ENCODE measurements around the gene FLII.
"Not testable (repeated sequence)": the region's sequence is repeated elsewhere in the genome, so short reads cannot be mapped to it uniquely, and the experiment has no call there.

The FLII gene

GRCh38 chr17:18216906-18217305, 41.6 kb downstream of the FLII start:
- H3K4me2 ChIP-seq (ENCODE audit: low read length, poor library complexity, severe bottlenecking); H3K9ac ChIP-seq (ENCODE audit: low read length); H3K14ac ChIP-seq (ENCODE audit: low read length in 2 of 2); H3K27ac ChIP-seq (ENCODE audit: low read length, poor library complexity, severe bottlenecking); H3K18ac ChIP-seq (ENCODE audit: low read depth in 1 of 2, low read length in 2 of 2); H2BK15ac ChIP-seq (ENCODE audit: low read depth, poor library complexity, severe bottlenecking); H4K8ac ChIP-seq (ENCODE audit: low read length); H3K4me3 ChIP-seq (ENCODE audit: insufficient read depth in 1 of 2, low read depth in 1 of 2, low read length in 2 of 2); H3K36me3 ChIP-seq (ENCODE audit: control insufficient read depth in 1 of 2, insufficient read depth in 2 of 2, low read depth in 1 of 2, low read length in 2 of 2); H2AFZ ChIP-seq (ENCODE audit: low read depth, low read length); H3K4ac ChIP-seq (ENCODE audit: low read depth in 1 of 2, low read length in 2 of 2); H3K79me1 ChIP-seq (replicated peaks; ENCODE audit: low read length, poor library complexity, severe bottlenecking); DNase-seq; H2BK5ac ChIP-seq (ENCODE audit: low read depth, low read length, poor library complexity, severe bottlenecking); H2AK5ac ChIP-seq (ENCODE audit: low read length, severe bottlenecking); H4K91ac ChIP-seq (ENCODE audit: low read length); H2BK120ac ChIP-seq (ENCODE audit: low read depth, low read length); H3K23ac ChIP-seq (ENCODE audit: low read length in 2 of 2); H2BK12ac ChIP-seq (ENCODE audit: low read length in 2 of 2); H3K9me3 ChIP-seq (ENCODE audit: control insufficient read depth, low read length); H3K27me3 ChIP-seq (ENCODE audit: control insufficient read depth in 1 of 2, insufficient read depth in 1 of 2, low read length in 2 of 2): not testable (repeated sequence)
- WGBS, result 84% methylated on average over 6 of the region's 11 CpGs
- H3K4me1 ChIP-seq (ENCODE audit: control insufficient read depth, insufficient read depth, low read depth, low read length), result peaks cover 18% of the 10 kb centered on the region

- no peak overlapping the region for H3K9ac ChIP-seq (ENCODE audit: low read length)
- H3K4me1 ChIP-seq (ENCODE audit: control insufficient read depth, insufficient read depth, low read depth, low read length), result peaks cover 5% of the 10 kb centered on the region
- H2BK15ac ChIP-seq (ENCODE audit: low read depth, poor library complexity, severe bottlenecking), result no peak overlapping the region
- peaks cover 9% of the 10 kb centered on the region for H3K79me1 ChIP-seq (replicated peaks; ENCODE audit: low read length, poor library complexity, severe bottlenecking)
- DNase-seq, result peak; percentile 12
- H2AFZ ChIP-seq (ENCODE audit: low read depth, low read length), result no peak overlapping the region
- no peak overlapping the region for H3K23ac ChIP-seq (ENCODE audit: low read length in 2 of 2)
- no peak overlapping the region for H3K14ac ChIP-seq (ENCODE audit: low read length in 2 of 2)
- H2BK12ac ChIP-seq (ENCODE audit: low read length in 2 of 2), result no peak overlapping the region
- no peaks in the 10 kb centered on the region for H3K27me3 ChIP-seq (ENCODE audit: control insufficient read depth in 1 of 2, insufficient read depth in 1 of 2, low read length in 2 of 2)
- H3K4me2 ChIP-seq (ENCODE audit: low read length, poor library complexity, severe bottlenecking), result no peak overlapping the region
- peaks cover 23 to 24% of the 10 kb centered on the region in 2 experiments for H3K36me3 ChIP-seq (ENCODE audit: control insufficient read depth in 1 of 2, insufficient read depth in 2 of 2, low read depth in 1 of 2, low read length in 2 of 2)
- no peak overlapping the region for H2BK5ac ChIP-seq (ENCODE audit: low read depth, low read length, poor library complexity, severe bottlenecking)
- H3K27ac ChIP-seq (ENCODE audit: low read length, poor library complexity, severe bottlenecking), result no peak overlapping the region
- H3K4me3 ChIP-seq (ENCODE audit: insufficient read depth in 1 of 2, low read depth in 1 of 2, low read length in 2 of 2), result no peak overlapping the region
- H2AK5ac ChIP-seq (ENCODE audit: low read length, severe bottlenecking), result no peak overlapping the region
- H4K91ac ChIP-seq (ENCODE audit: low read length), result no peak overlapping the region
- no peak overlapping the region for H3K4ac ChIP-seq (ENCODE audit: low read depth in 1 of 2, low read length in 2 of 2)
- WGBS, result 70% methylated on average over 7 of the region's 7 CpGs
- no peak overlapping the region for H4K8ac ChIP-seq (ENCODE audit: low read length)
- no peak overlapping the region for H3K18ac ChIP-seq (ENCODE audit: low read depth in 1 of 2, low read length in 2 of 2)
- H3K9me3 ChIP-seq (ENCODE audit: control insufficient read depth, low read length), result no peaks in the 10 kb centered on the region
- H2BK120ac ChIP-seq (ENCODE audit: low read depth, low read length), result no peak overlapping the region
These were observed 44.8 kb downstream of the FLII start for GRCh38 chr17:18213666-18214270.

GRCh38 chr17:18208092-18208491, 50.4 kb downstream of the FLII start:
- Histone ChIP-seq H2BK15ac (ENCODE audit: low read depth, poor library complexity, severe bottlenecking) (no peak overlapping the region), H2BK120ac (ENCODE audit: low read depth, low read length) (no peak overlapping the region), H3K23ac (ENCODE audit: low read length in 2 of 2) (no peak overlapping the region), H3K4me2 (ENCODE audit: low read length, poor library complexity, severe bottlenecking) (no peak overlapping the region), H2AFZ (ENCODE audit: low read depth, low read length) (no peak overlapping the region), H3K4me3 (ENCODE audit: insufficient read depth in 1 of 2, low read depth in 1 of 2, low read length in 2 of 2) (no peak overlapping the region), H4K8ac (ENCODE audit: low read length) (no peak overlapping the region), H3K9me3 (ENCODE audit: control insufficient read depth, low read length) (no peaks in the 10 kb centered on the region), H3K4me1 (ENCODE audit: control insufficient read depth, insufficient read depth, low read depth, low read length) (peaks cover 5% of the 10 kb centered on the region), H4K91ac (ENCODE audit: low read length) (no peak overlapping the region), H3K27me3 (ENCODE audit: control insufficient read depth in 1 of 2, insufficient read depth in 1 of 2, low read length in 2 of 2) (no peaks in the 10 kb centered on the region), H3K79me1 (replicated peaks; ENCODE audit: low read length, poor library complexity, severe bottlenecking) (peaks cover 38% of the 10 kb centered on the region), H2BK5ac (ENCODE audit: low read depth, low read length, poor library complexity, severe bottlenecking) (no peak overlapping the region), H3K9ac (ENCODE audit: low read length) (no peak overlapping the region), H3K36me3 (ENCODE audit: control insufficient read depth in 1 of 2, insufficient read depth in 2 of 2, low read depth in 1 of 2, low read length in 2 of 2) (peaks cover 67 to 74% of the 10 kb centered on the region in 2 experiments), H3K18ac (ENCODE audit: low read depth in 1 of 2, low read length in 2 of 2) (no peak overlapping the region), H3K4ac (ENCODE audit: low read depth in 1 of 2, low read length in 2 of 2) (no peak overlapping the region), H2AK5ac (ENCODE audit: low read length, severe bottlenecking) (no peak overlapping the region), H2BK12ac (ENCODE audit: low read length in 2 of 2) (no peak overlapping the region), H3K14ac (ENCODE audit: low read length in 2 of 2) (no peak overlapping the region), H3K27ac (ENCODE audit: low read length, poor library complexity, severe bottlenecking) (no peak overlapping the region)
- DNase-seq, result no peak
- WGBS, result 97% methylated on average over 19 of the region's 19 CpGs

GRCh38 chr17:18206962-18207361, 51.6 kb downstream of the FLII start:
- no peak overlapping the region for H2AK5ac ChIP-seq (ENCODE audit: low read length, severe bottlenecking)
- peaks cover 38% of the 10 kb centered on the region for H3K79me1 ChIP-seq (replicated peaks; ENCODE audit: low read length, poor library complexity, severe bottlenecking)
- H3K4me2 ChIP-seq (ENCODE audit: low read length, poor library complexity, severe bottlenecking), result no peak overlapping the region
- H4K8ac ChIP-seq (ENCODE audit: low read length), result no peak overlapping the region
- H2AFZ ChIP-seq (ENCODE audit: low read depth, low read length), result no peak overlapping the region
- no peak overlapping the region for H3K23ac ChIP-seq (ENCODE audit: low read length in 2 of 2)
- no peak overlapping the region for H2BK15ac ChIP-seq (ENCODE audit: low read depth, poor library complexity, severe bottlenecking)
- H3K9me3 ChIP-seq (ENCODE audit: control insufficient read depth, low read length), result no peaks in the 10 kb centered on the region
- no peak for DNase-seq
- no peak overlapping the region for H3K4me3 ChIP-seq (ENCODE audit: insufficient read depth in 1 of 2, low read depth in 1 of 2, low read length in 2 of 2)
- H3K4ac ChIP-seq (ENCODE audit: low read depth in 1 of 2, low read length in 2 of 2), result no peak overlapping the region
- H2BK120ac ChIP-seq (ENCODE audit: low read depth, low read length), result no peak overlapping the region
- peaks cover 73 to 79% of the 10 kb centered on the region in 2 experiments for H3K36me3 ChIP-seq (ENCODE audit: control insufficient read depth in 1 of 2, insufficient read depth in 2 of 2, low read depth in 1 of 2, low read length in 2 of 2)
- H3K4me1 ChIP-seq (ENCODE audit: control insufficient read depth, insufficient read depth, low read depth, low read length), result peaks cover 6% of the 10 kb centered on the region
- no peak overlapping the region for H3K18ac ChIP-seq (ENCODE audit: low read depth in 1 of 2, low read length in 2 of 2)
- no peak overlapping the region for H3K27ac ChIP-seq (ENCODE audit: low read length, poor library complexity, severe bottlenecking)
- H3K14ac ChIP-seq (ENCODE audit: low read length in 2 of 2), result no peak overlapping the region
- H2BK12ac ChIP-seq (ENCODE audit: low read length in 2 of 2), result no peak overlapping the region
- H2BK5ac ChIP-seq (ENCODE audit: low read depth, low read length, poor library complexity, severe bottlenecking), result no peak overlapping the region
- no peak overlapping the region for H3K9ac ChIP-seq (ENCODE audit: low read length)
- no peak overlapping the region for H4K91ac ChIP-seq (ENCODE audit: low read length)
- no peaks in the 10 kb centered on the region for H3K27me3 ChIP-seq (ENCODE audit: control insufficient read depth in 1 of 2, insufficient read depth in 1 of 2, low read length in 2 of 2)

Measured in mesenchymal stem cell (in vitro differentiated cells and primary cell).